Nephron (organoid): ENCODE measurements around the gene SMOC2.

ENCODE experiments used
- H3K27ac Mint-ChIP-seq, 3 experiments: 2 replicates each; pipeline ENCODE4 v1.8.0; 2020; ENCODE audit warnings: mixed read lengths in 3 of 3, mild to moderate bottlenecking in 2 of 3, moderate library complexity in 1 of 3
- H3K27me3 Mint-ChIP-seq: 2 replicates; pipeline ENCODE4 v1.8.0; 2021; ENCODE audit warnings: low read depth, mild to moderate bottlenecking, moderate library complexity, mixed read lengths
- H3K36me3 Mint-ChIP-seq: 2 replicates; pipeline ENCODE4 v1.8.0; 2020; ENCODE audit warnings: low read depth, mixed read lengths
- H3K4me1 Mint-ChIP-seq: 2 replicates; pipeline ENCODE4 v1.8.0; 2020; ENCODE audit warnings: mixed read lengths
- H3K4me3 Mint-ChIP-seq, 3 experiments: 2 replicates each; pipeline ENCODE4 v1.8.0; 2020; ENCODE audit warnings: mild to moderate bottlenecking in 3 of 3, mixed read lengths in 3 of 3, moderate library complexity in 2 of 3
- H3K9me3 Mint-ChIP-seq: 2 replicates; pipeline ENCODE4 v1.8.0; 2020; ENCODE audit warnings: mixed read lengths
- TF ChIP-seq, protein P1 (sequence below), 3 experiments: fragments of 200-600 bp; sonication (generic); IDR thresholded peaks; one replicate each; pipeline ENCODE4 v1.5.0; 2021; ENCODE audit warnings: antibody characterized with exemption in 3 of 3; ENCODE audit not compliant: unreplicated experiment in 3 of 3

Gene SMOC2

DNA sequence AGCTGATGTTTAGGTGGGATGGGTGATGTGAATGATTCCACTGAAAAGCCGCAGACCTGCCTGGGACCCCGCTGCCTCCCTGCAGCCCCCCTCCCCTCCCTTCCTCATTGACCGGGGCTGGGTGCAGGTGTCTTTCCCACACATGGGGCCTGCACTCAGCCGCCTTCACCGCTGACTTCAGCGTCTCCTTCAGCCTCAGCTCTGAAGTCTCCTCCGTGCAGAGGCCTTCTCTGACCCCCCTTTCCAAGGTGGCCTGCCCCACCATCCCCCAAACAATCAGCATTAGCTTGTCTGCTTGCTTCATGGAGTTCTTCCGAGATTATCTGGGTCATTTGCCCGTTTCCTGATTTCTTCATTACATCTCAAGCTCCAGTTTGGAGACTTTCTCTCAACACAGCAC lies 140.7 kb downstream of the SMOC2 start:
- H3K4me3 Mint-ChIP-seq = no peak overlapping the region
- no peaks in the 10 kb centered on the region for H3K36me3 Mint-ChIP-seq
- TF ChIP-seq, protein P1, sequence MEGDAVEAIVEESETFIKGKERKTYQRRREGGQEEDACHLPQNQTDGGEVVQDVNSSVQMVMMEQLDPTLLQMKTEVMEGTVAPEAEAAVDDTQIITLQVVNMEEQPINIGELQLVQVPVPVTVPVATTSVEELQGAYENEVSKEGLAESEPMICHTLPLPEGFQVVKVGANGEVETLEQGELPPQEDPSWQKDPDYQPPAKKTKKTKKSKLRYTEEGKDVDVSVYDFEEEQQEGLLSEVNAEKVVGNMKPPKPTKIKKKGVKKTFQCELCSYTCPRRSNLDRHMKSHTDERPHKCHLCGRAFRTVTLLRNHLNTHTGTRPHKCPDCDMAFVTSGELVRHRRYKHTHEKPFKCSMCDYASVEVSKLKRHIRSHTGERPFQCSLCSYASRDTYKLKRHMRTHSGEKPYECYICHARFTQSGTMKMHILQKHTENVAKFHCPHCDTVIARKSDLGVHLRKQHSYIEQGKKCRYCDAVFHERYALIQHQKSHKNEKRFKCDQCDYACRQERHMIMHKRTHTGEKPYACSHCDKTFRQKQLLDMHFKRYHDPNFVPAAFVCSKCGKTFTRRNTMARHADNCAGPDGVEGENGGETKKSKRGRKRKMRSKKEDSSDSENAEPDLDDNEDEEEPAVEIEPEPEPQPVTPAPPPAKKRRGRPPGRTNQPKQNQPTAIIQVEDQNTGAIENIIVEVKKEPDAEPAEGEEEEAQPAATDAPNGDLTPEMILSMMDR (IDR thresholded peaks at IDR 0.05; ENCODE audit: unreplicated experiment in 3 of 3) = no peak
- H3K27me3 Mint-ChIP-seq = peaks cover 4% of the 10 kb centered on the region
- no peak overlapping the region for H3K27ac Mint-ChIP-seq
- peaks cover 29% of the 10 kb centered on the region for H3K4me1 Mint-ChIP-seq
- H3K9me3 Mint-ChIP-seq = no peaks in the 10 kb centered on the region

DNA sequence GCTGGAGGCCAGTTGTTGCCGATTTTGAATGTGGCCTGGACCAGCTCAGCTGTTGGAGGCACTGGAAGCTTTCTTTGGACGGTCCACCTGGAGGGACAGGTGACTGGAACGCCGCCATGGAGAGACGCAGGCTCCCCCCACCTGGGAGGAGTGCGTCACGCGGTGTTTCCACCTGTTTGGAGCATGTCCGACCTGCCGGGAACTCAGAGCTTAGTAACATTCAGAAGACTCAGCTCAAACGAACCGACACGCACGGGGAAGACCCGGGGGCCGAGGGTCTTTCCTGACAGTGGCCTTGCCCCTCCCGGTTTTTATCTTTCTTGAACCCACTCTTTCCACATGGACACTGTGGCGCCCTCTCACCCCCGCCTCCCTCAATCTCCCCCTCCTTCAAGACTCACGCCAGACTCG lies 141.6 kb downstream of the SMOC2 start:
- no peak overlapping the region for H3K4me3 Mint-ChIP-seq
- peaks cover 24% of the 10 kb centered on the region for H3K4me1 Mint-ChIP-seq
- no peaks in the 10 kb centered on the region for H3K36me3 Mint-ChIP-seq
- H3K27me3 Mint-ChIP-seq = peaks cover 4% of the 10 kb centered on the region
- no peak overlapping the region for H3K27ac Mint-ChIP-seq
- TF ChIP-seq, protein P1 (IDR thresholded peaks at IDR 0.05; ENCODE audit: unreplicated experiment in 3 of 3) = no peak
- H3K9me3 Mint-ChIP-seq = peaks cover 3% of the 10 kb centered on the region

DNA sequence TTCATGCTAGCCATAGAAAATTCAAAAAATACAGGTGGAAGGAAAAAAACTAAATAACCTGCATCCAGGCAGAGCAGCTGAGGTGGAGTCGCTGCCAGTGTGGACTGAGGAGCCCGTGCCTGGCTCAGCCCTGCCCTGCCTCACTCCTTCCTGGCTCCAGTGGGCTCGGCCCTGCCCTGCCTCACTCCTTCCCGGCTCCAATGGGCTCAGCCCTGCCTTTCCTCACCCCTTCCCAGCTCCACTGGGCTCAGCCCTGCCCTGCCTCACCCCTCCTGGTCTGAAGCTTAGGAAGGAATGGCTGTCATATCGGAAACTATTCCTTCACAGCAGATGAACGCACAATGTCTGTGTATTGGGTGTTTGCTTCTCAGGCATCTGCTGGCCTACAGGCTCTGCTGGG lies 142.1 kb downstream of the SMOC2 start:
- peak overlapping the region in 1 of 3 experiments; percentile 31 for H3K27ac Mint-ChIP-seq
- H3K4me3 Mint-ChIP-seq = no peak overlapping the region
- peaks cover 3% of the 10 kb centered on the region for H3K9me3 Mint-ChIP-seq
- H3K27me3 Mint-ChIP-seq = peaks cover 4% of the 10 kb centered on the region
- TF ChIP-seq, protein P1 (IDR thresholded peaks at IDR 0.05; ENCODE audit: unreplicated experiment in 3 of 3) = no peak
- H3K4me1 Mint-ChIP-seq = peaks cover 24% of the 10 kb centered on the region
- H3K36me3 Mint-ChIP-seq = no peaks in the 10 kb centered on the region

DNA sequence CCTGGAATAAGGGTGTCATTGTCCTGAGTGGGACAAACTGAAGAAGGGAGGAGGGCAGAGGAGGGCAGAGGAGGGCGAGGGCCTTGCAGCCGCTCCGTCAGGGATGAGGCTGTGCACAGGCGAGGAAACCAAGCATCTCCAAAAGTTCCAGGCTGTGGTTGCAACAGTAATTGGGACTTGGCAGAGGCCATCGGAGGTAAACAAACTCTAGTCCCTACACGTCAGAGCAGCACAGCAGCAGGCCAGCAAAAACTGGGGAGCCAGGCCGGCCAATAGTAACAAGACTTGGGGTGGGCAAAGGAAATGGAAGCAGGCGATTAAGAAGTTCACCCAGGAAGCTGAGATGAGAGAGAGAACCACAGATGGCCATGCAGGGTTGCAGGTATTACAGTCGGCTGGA lies 142.8 kb downstream of the SMOC2 start:
- Mint-ChIP-seq H3K4me3 (no peak overlapping the region), H3K9me3 (peaks cover 3% of the 10 kb centered on the region), H3K36me3 (no peaks in the 10 kb centered on the region), H3K27me3 (peaks cover 4% of the 10 kb centered on the region), H3K4me1 (peaks cover 24% of the 10 kb centered on the region), H3K27ac (peak overlapping the region in 1 of 3 experiments; percentile 31)
- TF ChIP-seq, protein P1 (IDR thresholded peaks at IDR 0.05; ENCODE audit: unreplicated experiment in 3 of 3) = no peak

DNA sequence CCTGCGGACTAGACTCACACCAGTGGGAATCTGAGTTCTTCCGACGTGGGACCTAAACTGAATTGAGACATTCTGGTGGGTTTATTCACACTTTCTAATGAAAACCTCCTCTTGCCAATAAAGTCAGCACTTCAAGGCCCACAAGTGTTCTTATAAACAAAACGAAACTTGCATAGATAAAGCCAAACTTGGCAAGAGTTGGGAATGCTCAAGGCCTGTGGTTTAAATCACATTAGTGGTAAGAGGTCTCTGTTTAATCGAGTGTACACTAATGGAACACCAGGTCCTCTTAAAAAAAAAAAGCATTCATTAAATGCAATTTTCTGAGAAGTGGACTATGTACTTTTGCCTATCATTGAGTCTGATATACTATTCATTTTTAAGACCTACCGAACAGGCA lies 143.3 kb downstream of the SMOC2 start:
- Mint-ChIP-seq H3K36me3 (no peaks in the 10 kb centered on the region), H3K4me3 (no peak overlapping the region), H3K9me3 (peaks cover 3% of the 10 kb centered on the region)

DNA sequence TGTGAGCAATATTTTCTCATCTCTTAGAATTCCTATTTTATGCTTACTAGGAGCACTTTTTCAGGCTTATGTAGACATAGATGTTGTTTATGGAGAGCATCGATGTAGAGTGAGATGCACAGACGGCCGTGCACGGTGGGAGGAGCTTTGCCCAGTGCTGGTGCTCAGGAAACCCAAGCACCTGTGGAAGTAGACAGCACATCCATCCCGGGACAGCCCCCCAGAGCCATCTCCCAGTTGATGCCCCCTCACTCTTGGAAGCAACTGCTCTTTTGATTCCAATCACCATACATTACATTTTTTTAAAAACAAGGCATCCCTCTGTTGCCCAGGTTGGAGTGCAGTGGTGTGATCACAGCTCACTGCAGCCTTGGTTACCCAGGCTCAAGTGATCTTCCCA lies 143.7 kb downstream of the SMOC2 start:
- Mint-ChIP-seq H3K27me3 (peaks cover 4% of the 10 kb centered on the region), H3K36me3 (no peaks in the 10 kb centered on the region), H3K4me3 (no peak overlapping the region), H3K4me1 (peaks cover 19% of the 10 kb centered on the region), H3K27ac (no peak overlapping the region), H3K9me3 (peaks cover 3% of the 10 kb centered on the region)
- TF ChIP-seq, protein P1 (IDR thresholded peaks at IDR 0.05; ENCODE audit: unreplicated experiment in 3 of 3) = no peak

More for the DNA sequence above, 143.3 kb downstream of the SMOC2 start:
- H3K27ac Mint-ChIP-seq = peak overlapping the region in 1 of 3 experiments; percentile 31
- H3K27me3 Mint-ChIP-seq = peaks cover 4% of the 10 kb centered on the region
- TF ChIP-seq, protein P1 (IDR thresholded peaks at IDR 0.05; ENCODE audit: unreplicated experiment in 3 of 3) = no peak
- peaks cover 23% of the 10 kb centered on the region for H3K4me1 Mint-ChIP-seq
